ENCODE data around the gene NTN5. TPM values are rescaled to one million over a fixed set of nuclear protein-coding genes. Genes with fewer than 3 reads are reported as not detected.
A peak's percentile ranks its signal among the peaks of the same experiment; 100 is the strongest.
"Not testable (repeated sequence)": the region's sequence is repeated elsewhere in the genome, so short reads cannot be mapped to it uniquely, and the experiment has no call there.

NTN5 gene
- total RNA-seq, 1 donor = under 0.01 TPM

DNA sequence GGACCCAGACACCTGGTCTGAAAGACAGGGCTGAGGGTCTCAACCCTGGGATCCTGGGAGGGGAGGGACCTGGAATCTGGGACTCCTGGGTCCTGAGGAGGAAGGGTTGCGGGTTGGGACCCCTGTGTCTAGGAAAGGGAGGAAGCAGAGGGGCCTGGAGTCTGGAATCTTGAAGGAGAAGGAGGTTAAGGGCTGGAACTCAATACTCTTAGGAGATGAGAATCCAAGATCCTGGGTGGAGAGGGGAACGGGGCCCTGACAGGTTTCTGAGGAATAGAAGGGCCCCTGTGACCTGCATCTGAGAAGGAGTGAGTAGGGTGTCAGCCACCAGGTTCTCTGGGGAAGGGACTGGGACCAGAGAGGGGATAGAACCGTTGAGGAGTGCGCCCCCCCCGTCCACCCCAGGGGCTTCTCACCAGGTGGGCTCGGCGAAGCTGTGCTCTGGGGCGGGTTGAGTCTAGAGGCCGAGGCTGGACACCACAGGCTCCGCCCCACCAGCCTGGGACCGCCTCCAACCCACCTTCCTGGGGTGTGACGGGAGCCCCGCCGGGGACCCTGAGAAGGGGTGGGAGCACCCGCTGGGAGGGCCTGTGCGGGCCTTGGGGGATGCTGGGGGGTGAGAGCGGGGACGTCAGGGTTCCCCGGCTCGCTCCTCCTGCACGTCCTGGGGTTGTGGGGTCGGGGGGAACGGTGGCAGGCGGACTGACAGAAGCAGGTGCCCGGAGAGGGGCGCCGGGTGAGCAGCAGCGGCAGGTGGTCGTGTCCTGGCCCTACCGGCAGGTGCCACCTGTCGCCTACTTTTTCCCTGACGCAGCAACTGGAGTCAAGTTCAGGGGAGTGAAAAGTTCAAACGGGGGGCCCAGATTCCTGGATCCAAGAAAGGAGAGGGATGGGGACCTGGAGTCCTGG lies 46.7 kb upstream of the NTN5 start, which contains the start of gene MAMSTR:
Gene MAMSTR, minus strand, starts transcription at position 463 of the 909 bp plus-strand sequence. CDS start 694 bp downstream, outside the sequence.
- TF ChIP-seq, protein P1, sequence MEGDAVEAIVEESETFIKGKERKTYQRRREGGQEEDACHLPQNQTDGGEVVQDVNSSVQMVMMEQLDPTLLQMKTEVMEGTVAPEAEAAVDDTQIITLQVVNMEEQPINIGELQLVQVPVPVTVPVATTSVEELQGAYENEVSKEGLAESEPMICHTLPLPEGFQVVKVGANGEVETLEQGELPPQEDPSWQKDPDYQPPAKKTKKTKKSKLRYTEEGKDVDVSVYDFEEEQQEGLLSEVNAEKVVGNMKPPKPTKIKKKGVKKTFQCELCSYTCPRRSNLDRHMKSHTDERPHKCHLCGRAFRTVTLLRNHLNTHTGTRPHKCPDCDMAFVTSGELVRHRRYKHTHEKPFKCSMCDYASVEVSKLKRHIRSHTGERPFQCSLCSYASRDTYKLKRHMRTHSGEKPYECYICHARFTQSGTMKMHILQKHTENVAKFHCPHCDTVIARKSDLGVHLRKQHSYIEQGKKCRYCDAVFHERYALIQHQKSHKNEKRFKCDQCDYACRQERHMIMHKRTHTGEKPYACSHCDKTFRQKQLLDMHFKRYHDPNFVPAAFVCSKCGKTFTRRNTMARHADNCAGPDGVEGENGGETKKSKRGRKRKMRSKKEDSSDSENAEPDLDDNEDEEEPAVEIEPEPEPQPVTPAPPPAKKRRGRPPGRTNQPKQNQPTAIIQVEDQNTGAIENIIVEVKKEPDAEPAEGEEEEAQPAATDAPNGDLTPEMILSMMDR (IDR thresholded peaks at IDR 0.05; ENCODE audit: extremely low read depth, low read depth, low read length) = no peak
- peaks cover 4% of the 10 kb centered on the region for H3K36me3 ChIP-seq (ENCODE audit: insufficient read depth, low read length)
- DNase-seq (ENCODE audit: insufficient read length, low spot score, missing footprints) = peak; percentile 76
- no peaks in the 10 kb centered on the region for H3K9me3 ChIP-seq (ENCODE audit: low read depth, low read length)
- H3K4me2 ChIP-seq (ENCODE audit: insufficient read depth, low read length) = peak within 1 kb of the TSS; percentile 79
- H3K4me1 ChIP-seq (ENCODE audit: insufficient read depth, low read length) = peaks cover 31% of the 10 kb centered on the region
- no peaks in the 10 kb centered on the region for H3K27me3 ChIP-seq (ENCODE audit: insufficient read depth, low read length)
- H2AFZ ChIP-seq (ENCODE audit: low read length) = peak within 1 kb of the TSS; percentile 93
- H3K4me3 ChIP-seq (ENCODE audit: insufficient read depth, low read length) = peak within 1 kb of the TSS; percentile 75
- H3K27ac ChIP-seq (ENCODE audit: low read depth, low read length) = peak within 1 kb of the TSS; percentile 89
- H3K79me2 ChIP-seq (ENCODE audit: insufficient read depth, low read length) = peaks cover 9% of the 10 kb centered on the region
- no peaks in the 10 kb centered on the region for H4K20me1 ChIP-seq (ENCODE audit: insufficient read depth, low read length)

DNA sequence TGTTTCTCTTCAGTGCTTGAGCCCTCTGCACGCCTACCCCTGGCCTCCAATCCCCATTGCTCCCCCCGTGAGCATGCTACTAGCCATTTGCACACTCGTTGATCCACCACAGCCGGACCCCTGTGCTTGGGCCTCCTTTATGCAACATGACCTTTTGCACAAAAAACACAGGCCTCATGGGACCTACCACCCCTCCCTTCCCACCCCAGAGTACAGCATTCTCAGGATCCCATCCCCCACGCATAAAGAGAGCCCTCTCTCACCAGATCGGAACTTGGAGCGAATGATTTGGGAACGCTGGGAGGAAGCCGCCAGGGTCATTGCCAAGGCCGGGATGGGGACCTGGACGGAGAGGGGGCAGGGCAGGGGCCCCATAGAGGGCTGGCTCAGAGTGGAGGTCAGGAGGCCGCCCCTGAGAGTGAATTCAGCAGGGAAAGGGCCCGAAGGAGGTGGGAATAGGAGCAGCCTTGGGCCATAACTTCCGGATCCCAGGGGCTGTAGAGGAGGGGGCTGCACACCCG lies 46.0 kb upstream of the NTN5 start:
- no peaks in the 10 kb centered on the region for H3K27me3 ChIP-seq (ENCODE audit: insufficient read depth, low read length)
- no peak overlapping the region for H2AFZ ChIP-seq (ENCODE audit: low read length)
- no peaks in the 10 kb centered on the region for H3K9me3 ChIP-seq (ENCODE audit: low read depth, low read length)
- H3K27ac ChIP-seq (ENCODE audit: low read depth, low read length) = no peak overlapping the region
- peaks cover 29% of the 10 kb centered on the region for H3K4me1 ChIP-seq (ENCODE audit: insufficient read depth, low read length)
- no peaks in the 10 kb centered on the region for H4K20me1 ChIP-seq (ENCODE audit: insufficient read depth, low read length)
- peak; percentile 68 for DNase-seq (ENCODE audit: insufficient read length, low spot score, missing footprints)
- H3K4me3 ChIP-seq (ENCODE audit: insufficient read depth, low read length) = no peak overlapping the region
- no peaks in the 10 kb centered on the region for H3K36me3 ChIP-seq (ENCODE audit: insufficient read depth, low read length)
- no peak overlapping the region for H3K4me2 ChIP-seq (ENCODE audit: insufficient read depth, low read length)
- peaks cover 9% of the 10 kb centered on the region for H3K79me2 ChIP-seq (ENCODE audit: insufficient read depth, low read length)
- TF ChIP-seq, protein P1 (IDR thresholded peaks at IDR 0.05; ENCODE audit: extremely low read depth, low read depth, low read length) = no peak

DNA sequence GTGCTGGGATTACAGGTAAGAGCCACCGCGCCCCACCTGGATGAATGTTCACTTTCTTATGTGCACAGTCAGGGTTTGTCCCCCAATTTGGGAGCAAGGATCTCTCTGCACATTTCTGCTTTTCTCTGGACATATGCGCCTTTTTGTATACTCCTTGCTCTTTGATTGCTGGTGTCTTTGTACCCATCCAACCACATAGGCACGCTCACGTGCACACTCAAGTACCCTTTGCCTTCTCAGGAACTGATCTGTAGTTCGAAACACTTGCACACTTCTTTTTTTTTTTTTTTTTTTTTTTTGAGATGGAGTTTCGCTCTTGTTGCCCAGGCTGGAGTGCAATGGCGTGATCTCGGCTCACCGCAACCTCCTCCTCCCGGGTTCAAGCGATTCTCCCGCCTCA lies 45.3 kb upstream of the NTN5 start:
- H3K4me1 ChIP-seq (ENCODE audit: insufficient read depth, low read length) = peaks cover 36% of the 10 kb centered on the region

DNA sequence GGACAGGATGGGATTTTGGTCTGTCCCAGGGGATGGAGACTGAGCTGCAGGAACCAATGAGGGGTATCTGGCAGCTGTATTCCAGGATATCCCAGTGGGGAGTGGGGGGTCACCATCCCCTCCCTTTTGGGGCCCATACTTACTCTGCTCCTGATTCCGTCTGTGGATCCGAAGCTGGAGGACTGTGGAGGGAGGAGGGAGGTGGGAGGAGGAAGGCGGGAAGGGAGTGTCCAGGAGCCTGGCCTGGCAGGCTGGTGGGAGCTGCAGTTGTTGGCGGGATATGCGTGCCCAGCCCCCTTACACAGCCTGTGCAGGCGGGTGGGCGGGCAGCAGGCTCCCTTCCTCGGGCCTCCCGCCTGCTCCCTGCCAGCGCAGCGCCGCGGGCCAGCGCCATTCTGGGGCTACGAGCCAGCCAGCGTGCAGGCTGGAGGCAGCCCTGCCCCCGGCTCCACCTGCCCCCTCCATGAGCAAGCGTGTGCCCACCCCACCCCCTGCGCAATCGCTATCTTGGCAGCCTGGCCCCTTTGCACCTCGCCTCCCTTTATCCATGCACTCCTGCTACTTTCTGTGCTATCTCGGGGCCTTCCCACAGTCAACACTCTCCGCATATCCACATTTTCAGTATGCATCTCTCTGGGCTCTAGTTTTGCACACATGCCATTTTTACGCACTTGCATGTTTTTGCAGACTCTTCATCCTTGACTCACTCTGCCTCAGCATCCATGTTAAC lies 43.9 kb upstream of the NTN5 start:
- TF ChIP-seq, protein P1 (IDR thresholded peaks at IDR 0.05; ENCODE audit: extremely low read depth, low read depth, low read length) = no peak
- peaks cover 39% of the 10 kb centered on the region for H3K4me1 ChIP-seq (ENCODE audit: insufficient read depth, low read length)

More for the DNA sequence above, 45.3 kb upstream of the NTN5 start:
- H4K20me1 ChIP-seq (ENCODE audit: insufficient read depth, low read length); H3K4me2 ChIP-seq (ENCODE audit: insufficient read depth, low read length); H3K4me3 ChIP-seq (ENCODE audit: insufficient read depth, low read length); H2AFZ ChIP-seq (ENCODE audit: low read length); H3K27ac ChIP-seq (ENCODE audit: low read depth, low read length); H3K36me3 ChIP-seq (ENCODE audit: insufficient read depth, low read length); H3K27me3 ChIP-seq (ENCODE audit: insufficient read depth, low read length); H3K9me3 ChIP-seq (ENCODE audit: low read depth, low read length): not testable (repeated sequence)
- H3K79me2 ChIP-seq (ENCODE audit: insufficient read depth, low read length) = peaks cover 12% of the 10 kb centered on the region
- DNase-seq (ENCODE audit: insufficient read length, low spot score, missing footprints) = peak; percentile 5

More for the DNA sequence above, 43.9 kb upstream of the NTN5 start:
- H3K9me3 ChIP-seq (ENCODE audit: low read depth, low read length) = no peaks in the 10 kb centered on the region
- H3K4me2 ChIP-seq (ENCODE audit: insufficient read depth, low read length) = peak overlapping the region; percentile 83
- H3K36me3 ChIP-seq (ENCODE audit: insufficient read depth, low read length) = no peaks in the 10 kb centered on the region
- H3K27ac ChIP-seq (ENCODE audit: low read depth, low read length) = peak overlapping the region; percentile 25
- no peaks in the 10 kb centered on the region for H3K27me3 ChIP-seq (ENCODE audit: insufficient read depth, low read length)
- H4K20me1 ChIP-seq (ENCODE audit: insufficient read depth, low read length) = no peaks in the 10 kb centered on the region
- H3K79me2 ChIP-seq (ENCODE audit: insufficient read depth, low read length) = peaks cover 12% of the 10 kb centered on the region
- H2AFZ ChIP-seq (ENCODE audit: low read length) = peak overlapping the region; percentile 85
- H3K4me3 ChIP-seq (ENCODE audit: insufficient read depth, low read length) = peak overlapping the region; percentile 65
- peak; percentile 92 for DNase-seq (ENCODE audit: insufficient read length, low spot score, missing footprints)
